Parathyroid adenoma (tissue), 2 donors: ENCODE measurements around the gene ZNF346.
"Not testable (repeated sequence)": the region's sequence is repeated elsewhere in the genome, so short reads cannot be mapped to it uniquely, and the experiment has no call there.

Experiments used
- H2AFZ ChIP-seq: fragments of 300-600 bp; sonication (generic); one replicate; pipeline ENCODE4 v1.7.0; 2017; ENCODE audit warnings: antibody characterized with exemption, mild to moderate bottlenecking
- H3K27ac ChIP-seq: fragments of 300-600 bp; sonication (generic); one replicate; pipeline ENCODE4 v1.7.0; 2017
- H3K27me3 ChIP-seq: fragments of 300-600 bp; sonication (generic); one replicate; pipeline ENCODE4 v1.7.0; 2017; ENCODE audit warnings: low read length; ENCODE audit not compliant: control insufficient read depth, insufficient read depth
- H3K36me3 ChIP-seq: fragments of 300-600 bp; sonication (generic); one replicate; pipeline ENCODE4 v1.7.0; 2017; ENCODE audit warnings: low read length; ENCODE audit not compliant: control insufficient read depth, insufficient read depth
- H3K4me1 ChIP-seq: fragments of 300-600 bp; sonication (generic); one replicate; pipeline ENCODE4 v1.7.0; 2017; ENCODE audit warnings: control low read depth
- H3K4me2 ChIP-seq: fragments of 300-600 bp; sonication (generic); one replicate; pipeline ENCODE4 v1.7.0; 2017; ENCODE audit warnings: low read length
- H3K4me3 ChIP-seq: fragments of 300-600 bp; sonication (generic); one replicate; pipeline ENCODE4 v1.7.0; 2017; ENCODE audit warnings: low read depth, low read length
- H3K79me2 ChIP-seq: fragments of 300-600 bp; sonication (generic); one replicate; pipeline ENCODE4 v1.7.0; 2017; ENCODE audit warnings: control low read depth
- H3K9ac ChIP-seq: fragments of 300-600 bp; sonication (generic); one replicate; pipeline ENCODE4 v1.7.0; 2017; ENCODE audit warnings: mild to moderate bottlenecking
- H3K9me3 ChIP-seq: fragments of 300-600 bp; sonication (generic); one replicate; pipeline ENCODE4 v1.7.0; 2017; ENCODE audit warnings: low read length; ENCODE audit not compliant: control insufficient read depth
- TF ChIP-seq, protein P1 (sequence below): fragments of 300-600 bp; sonication (generic); IDR thresholded peaks from one replicate; pipeline ENCODE4 v1.7.0; 2017; ENCODE audit warnings: antibody characterized with exemption, mild to moderate bottlenecking
- donor health status: primary hyperparathyroidism.

ZNF346 gene

DNA sequence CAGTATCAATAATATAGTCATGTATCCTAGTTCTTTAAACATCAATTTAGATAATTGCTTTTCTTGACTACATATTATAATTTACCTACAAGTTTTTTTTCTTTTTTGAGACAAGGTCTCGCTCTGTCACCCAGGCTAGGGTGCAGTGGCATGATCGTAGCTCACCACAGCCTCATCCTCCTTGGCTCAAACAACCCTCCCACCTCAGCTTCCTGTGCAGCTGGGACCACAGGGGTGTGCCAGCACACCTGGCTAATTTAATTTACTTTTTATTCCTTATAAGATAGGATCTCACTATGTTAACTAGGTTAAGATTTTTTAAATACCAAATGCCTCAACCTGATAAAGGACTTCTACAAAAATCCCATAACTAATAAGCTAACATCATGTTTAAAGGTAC, 37.0 kb upstream of the ZNF346 start:
- no peaks in the 10 kb centered on the region for H3K27me3 ChIP-seq
- TF ChIP-seq, protein P1, sequence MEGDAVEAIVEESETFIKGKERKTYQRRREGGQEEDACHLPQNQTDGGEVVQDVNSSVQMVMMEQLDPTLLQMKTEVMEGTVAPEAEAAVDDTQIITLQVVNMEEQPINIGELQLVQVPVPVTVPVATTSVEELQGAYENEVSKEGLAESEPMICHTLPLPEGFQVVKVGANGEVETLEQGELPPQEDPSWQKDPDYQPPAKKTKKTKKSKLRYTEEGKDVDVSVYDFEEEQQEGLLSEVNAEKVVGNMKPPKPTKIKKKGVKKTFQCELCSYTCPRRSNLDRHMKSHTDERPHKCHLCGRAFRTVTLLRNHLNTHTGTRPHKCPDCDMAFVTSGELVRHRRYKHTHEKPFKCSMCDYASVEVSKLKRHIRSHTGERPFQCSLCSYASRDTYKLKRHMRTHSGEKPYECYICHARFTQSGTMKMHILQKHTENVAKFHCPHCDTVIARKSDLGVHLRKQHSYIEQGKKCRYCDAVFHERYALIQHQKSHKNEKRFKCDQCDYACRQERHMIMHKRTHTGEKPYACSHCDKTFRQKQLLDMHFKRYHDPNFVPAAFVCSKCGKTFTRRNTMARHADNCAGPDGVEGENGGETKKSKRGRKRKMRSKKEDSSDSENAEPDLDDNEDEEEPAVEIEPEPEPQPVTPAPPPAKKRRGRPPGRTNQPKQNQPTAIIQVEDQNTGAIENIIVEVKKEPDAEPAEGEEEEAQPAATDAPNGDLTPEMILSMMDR, result no peak
- H3K36me3 ChIP-seq, result no peaks in the 10 kb centered on the region
- H3K9me3 ChIP-seq, result no peaks in the 10 kb centered on the region
- H3K4me3 ChIP-seq, result no peak overlapping the region
- no peak overlapping the region for H3K27ac ChIP-seq
- H3K79me2 ChIP-seq, result peaks cover 47% of the 10 kb centered on the region
- no peak overlapping the region for H3K9ac ChIP-seq
- no peak overlapping the region for H2AFZ ChIP-seq
- peaks cover 5% of the 10 kb centered on the region for H3K4me1 ChIP-seq
- H3K4me2 ChIP-seq, result no peak overlapping the region

DNA sequence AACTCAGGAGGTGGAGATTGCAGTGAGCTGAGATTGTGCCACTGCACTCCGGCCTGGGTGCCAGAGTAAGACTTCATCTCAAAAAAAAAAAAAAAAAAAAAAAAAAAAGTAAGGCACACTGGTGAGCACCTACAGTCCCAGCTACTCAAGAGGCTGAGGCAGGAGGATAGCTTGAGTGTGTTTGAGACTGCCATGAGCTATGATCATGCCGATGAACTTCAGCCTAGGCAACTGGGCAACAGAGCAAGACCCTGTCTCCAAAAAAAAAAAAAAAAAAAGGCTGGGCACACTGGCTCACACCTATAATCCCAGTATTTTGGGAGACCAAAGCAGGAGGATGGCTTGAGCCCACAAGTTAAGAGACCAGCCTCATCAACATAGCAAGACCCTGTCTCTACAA, 36.2 kb upstream of the ZNF346 start:
- no peaks in the 10 kb centered on the region for H3K9me3 ChIP-seq
- H2AFZ ChIP-seq, result no peak overlapping the region
- H3K4me2 ChIP-seq, result no peak overlapping the region
- H3K79me2 ChIP-seq, result peaks cover 50% of the 10 kb centered on the region
- no peak overlapping the region for H3K27ac ChIP-seq
- H3K4me3 ChIP-seq, result no peak overlapping the region
- no peaks in the 10 kb centered on the region for H3K36me3 ChIP-seq
- TF ChIP-seq, protein P1, result no peak
- no peak overlapping the region for H3K9ac ChIP-seq
- H3K27me3 ChIP-seq, result no peaks in the 10 kb centered on the region
- peaks cover 5% of the 10 kb centered on the region for H3K4me1 ChIP-seq

DNA sequence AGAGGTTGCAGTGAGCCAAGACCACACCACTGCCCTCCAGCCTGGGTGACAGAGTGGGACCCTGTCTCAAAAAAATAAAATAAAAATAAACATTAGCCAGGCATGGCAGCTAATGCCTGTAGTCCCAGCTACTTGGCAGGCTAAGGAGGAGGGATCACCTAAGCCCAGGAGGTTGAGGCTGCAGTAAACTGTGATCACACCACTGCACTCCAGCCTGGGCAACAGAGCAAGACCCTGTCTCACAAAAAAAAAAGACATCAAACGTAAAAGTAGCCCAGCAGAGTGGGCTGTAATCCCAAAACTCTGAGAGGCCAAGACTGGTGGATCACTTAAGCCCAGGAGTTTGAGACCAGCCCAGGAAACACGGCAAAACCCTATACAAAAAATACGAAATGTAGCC, 34.9 kb upstream of the ZNF346 start:
- no peak overlapping the region for H3K4me2 ChIP-seq
- no peaks in the 10 kb centered on the region for H3K9me3 ChIP-seq
- peaks cover 59% of the 10 kb centered on the region for H3K79me2 ChIP-seq
- peaks cover 5% of the 10 kb centered on the region for H3K4me1 ChIP-seq
- H3K36me3 ChIP-seq, result no peaks in the 10 kb centered on the region
- no peak overlapping the region for H2AFZ ChIP-seq
- no peaks in the 10 kb centered on the region for H3K27me3 ChIP-seq
- TF ChIP-seq, protein P1, result no peak
- H3K9ac ChIP-seq, result no peak overlapping the region
- H3K27ac ChIP-seq, result no peak overlapping the region
- H3K4me3 ChIP-seq, result no peak overlapping the region

DNA sequence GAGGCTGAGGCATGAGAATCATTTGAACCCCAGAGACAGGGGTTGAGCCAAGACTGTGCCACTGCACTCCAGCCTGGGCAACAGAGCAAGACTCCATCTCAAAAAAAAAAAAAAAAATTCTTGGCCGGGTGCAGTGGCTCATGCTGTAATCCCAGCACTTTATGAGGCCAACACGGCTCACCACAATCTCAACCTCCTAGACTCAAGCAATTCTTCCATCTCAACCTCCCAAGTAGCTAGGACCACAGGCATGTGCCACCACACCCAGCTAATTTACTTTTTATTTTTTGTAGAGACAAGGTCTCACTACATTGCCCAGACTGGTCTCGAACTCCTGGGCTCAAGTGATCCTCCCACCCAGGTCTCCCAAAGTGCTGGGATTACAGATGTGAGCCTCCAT, 29.4 kb upstream of the ZNF346 start:
- not testable (repeated sequence) for H3K9ac ChIP-seq, H3K4me1 ChIP-seq, H3K9me3 ChIP-seq, H3K4me2 ChIP-seq, H3K27ac ChIP-seq, H3K36me3 ChIP-seq, H3K27me3 ChIP-seq, H2AFZ ChIP-seq, H3K4me3 ChIP-seq
- peaks cover 75% of the 10 kb centered on the region for H3K79me2 ChIP-seq

DNA sequence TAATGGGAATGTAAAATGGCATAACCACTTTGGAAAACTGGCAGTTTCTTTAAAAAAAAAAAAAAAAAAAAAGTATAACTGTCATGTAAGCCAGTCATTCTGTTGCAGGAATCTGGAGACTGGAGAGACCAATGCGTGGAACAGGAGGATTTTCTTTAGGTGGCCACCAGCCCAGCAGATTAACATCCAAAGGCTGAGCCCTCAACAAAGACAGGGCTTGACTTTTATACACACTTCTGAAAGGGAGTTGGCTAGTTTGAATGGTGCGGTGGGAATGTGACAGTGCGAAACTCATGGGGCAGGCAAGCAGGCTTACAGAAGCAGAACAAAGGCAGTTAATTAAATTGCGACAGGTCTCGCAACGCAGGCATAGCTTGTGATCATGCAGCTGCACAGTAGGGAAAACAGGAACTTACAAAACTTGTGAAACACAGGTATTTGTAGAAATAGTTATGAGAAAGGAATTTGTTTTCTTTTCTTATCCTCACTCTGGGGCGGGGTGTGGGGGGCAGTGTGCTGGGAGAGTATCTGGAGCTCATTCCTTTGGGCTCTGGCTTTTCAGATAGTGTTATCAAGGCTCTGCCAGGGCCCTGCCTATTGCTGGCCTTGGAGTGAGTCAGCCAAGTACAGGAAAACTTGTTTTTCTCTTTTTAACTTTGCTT, 27.9 kb upstream of the ZNF346 start:
- Histone ChIP-seq H3K79me2 (peaks cover 71% of the 10 kb centered on the region), H3K4me2 (no peak overlapping the region), H3K4me3 (no peak overlapping the region), H3K27me3 (no peaks in the 10 kb centered on the region), H3K27ac (no peak overlapping the region), H3K36me3 (no peaks in the 10 kb centered on the region), H3K9me3 (no peaks in the 10 kb centered on the region), H3K9ac (no peak overlapping the region), H2AFZ (no peak overlapping the region), H3K4me1 (no peaks in the 10 kb centered on the region)
- TF ChIP-seq, protein P1, result no peak
